ENCODE results near the gene DLK2. TPM values are rescaled to one million over a fixed set of nuclear protein-coding genes. Genes with fewer than 3 reads are reported as not detected.
"Not testable (repeated sequence)": the region's sequence is repeated elsewhere in the genome, so short reads cannot be mapped to it uniquely, and the experiment has no call there.

DLK2 gene
- total RNA-seq, 2 donors from 2014 or later = not detected

DNA sequence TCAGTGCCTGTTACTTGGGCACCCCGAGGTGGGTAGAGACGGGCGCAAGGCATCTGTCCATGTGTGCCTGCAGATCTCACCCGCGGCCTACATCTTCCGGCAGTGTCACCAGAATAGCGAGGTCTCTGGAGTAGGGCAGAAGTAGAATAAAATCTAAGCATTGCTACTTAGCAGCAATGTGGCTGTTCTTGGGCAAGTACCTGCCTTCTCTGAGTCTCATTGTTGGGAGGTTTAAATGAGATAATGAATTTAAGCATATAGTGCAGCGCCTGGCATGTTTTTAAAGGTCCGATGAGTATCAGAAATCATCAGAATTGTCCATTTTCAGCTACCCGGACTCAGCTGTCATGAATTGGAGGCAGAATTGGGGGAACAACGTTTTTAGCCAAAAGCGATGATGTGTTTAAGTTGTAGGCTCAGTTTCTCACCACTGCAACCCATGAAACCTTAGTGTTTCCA lies 27.2 kb downstream of the DLK2 start:
- peaks cover 0 to 2% of the 10 kb centered on the region in 2 donors for H3K36me3 ChIP-seq (replicated peaks in 1 of 2; ENCODE audit: insufficient read depth in 1 of 2, low read depth in 2 of 2)
- peaks cover 23% of the 10 kb centered on the region for H3K4me1 ChIP-seq
- peak overlapping the region; percentile 54 to 84 for H3K4me3 ChIP-seq
- no peak for DNase-seq
- H3K27ac ChIP-seq = peak overlapping the region; percentile 70 to 91 (median 88)
- 11 to 21% methylated on average over 5 to 12 of the region's 12 CpGs for WGBS, 2 donors
- no peaks in the 10 kb centered on the region for H3K9me3 ChIP-seq
- peak in 1 of 3 donors; percentile 32 for TF ChIP-seq POLR2A (IDR thresholded peaks at IDR 0.05)
- TF ChIP-seq, protein P1, sequence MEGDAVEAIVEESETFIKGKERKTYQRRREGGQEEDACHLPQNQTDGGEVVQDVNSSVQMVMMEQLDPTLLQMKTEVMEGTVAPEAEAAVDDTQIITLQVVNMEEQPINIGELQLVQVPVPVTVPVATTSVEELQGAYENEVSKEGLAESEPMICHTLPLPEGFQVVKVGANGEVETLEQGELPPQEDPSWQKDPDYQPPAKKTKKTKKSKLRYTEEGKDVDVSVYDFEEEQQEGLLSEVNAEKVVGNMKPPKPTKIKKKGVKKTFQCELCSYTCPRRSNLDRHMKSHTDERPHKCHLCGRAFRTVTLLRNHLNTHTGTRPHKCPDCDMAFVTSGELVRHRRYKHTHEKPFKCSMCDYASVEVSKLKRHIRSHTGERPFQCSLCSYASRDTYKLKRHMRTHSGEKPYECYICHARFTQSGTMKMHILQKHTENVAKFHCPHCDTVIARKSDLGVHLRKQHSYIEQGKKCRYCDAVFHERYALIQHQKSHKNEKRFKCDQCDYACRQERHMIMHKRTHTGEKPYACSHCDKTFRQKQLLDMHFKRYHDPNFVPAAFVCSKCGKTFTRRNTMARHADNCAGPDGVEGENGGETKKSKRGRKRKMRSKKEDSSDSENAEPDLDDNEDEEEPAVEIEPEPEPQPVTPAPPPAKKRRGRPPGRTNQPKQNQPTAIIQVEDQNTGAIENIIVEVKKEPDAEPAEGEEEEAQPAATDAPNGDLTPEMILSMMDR (IDR thresholded peaks at IDR 0.05) = no peak
- ATAC-seq = no peak
- H3K27me3 ChIP-seq = no peaks in the 10 kb centered on the region
- intact Hi-C loops (cut with DNase I) = no loop called here

DNA sequence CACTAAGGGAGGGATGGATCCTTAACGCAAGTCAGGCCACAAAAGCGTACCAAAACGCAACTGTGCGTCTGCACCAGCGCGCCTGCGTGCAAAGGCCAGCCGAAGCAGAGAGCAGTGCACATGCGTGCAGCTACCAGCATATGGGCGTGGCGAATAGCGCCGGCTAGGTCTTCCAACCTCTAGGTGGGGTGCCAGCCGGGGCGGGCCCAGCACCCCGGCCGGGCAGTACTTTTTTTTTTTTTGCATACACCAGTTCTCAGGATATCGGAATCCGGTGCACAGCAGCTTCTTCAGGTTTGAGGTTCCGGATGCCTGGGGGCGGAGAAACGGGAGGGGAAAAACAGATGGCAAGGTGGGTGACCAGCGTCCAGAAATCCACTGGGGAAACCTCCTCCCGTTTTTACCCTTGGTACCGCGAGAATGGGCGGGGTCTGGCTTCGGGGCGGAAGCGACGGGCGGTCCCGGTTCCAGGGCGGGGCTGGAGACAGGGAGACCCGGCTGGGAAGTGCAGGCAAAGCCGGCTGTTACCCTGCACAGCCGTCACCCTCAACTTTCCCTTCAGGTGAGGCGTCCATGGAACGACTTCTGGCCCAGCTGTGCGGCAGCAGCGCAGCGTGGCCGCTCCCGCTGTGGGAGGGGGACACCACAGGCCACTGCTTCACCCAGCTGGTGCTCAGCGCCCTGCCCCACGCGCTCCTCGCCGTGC lies 27.8 kb downstream of the DLK2 start, which contains the start of gene ABCC10:
TSS of gene ABCC10 (plus strand) at position 136 of the 706 bp plus-strand sequence. CDS start at position 574, 438 bp downstream.
- peak; percentile 97 for ATAC-seq
- intact Hi-C loops (cut with DNase I) = no loop called here
- WGBS, 2 donors = 0 to 1% methylated on average over 17 to 49 of the region's 49 CpGs
- Histone ChIP-seq H3K36me3 (replicated peaks in 1 of 2; ENCODE audit: insufficient read depth in 1 of 2, low read depth in 2 of 2) (peaks cover 0 to 2% of the 10 kb centered on the region in 2 donors), H3K9me3 (no peaks in the 10 kb centered on the region), H3K27me3 (no peaks in the 10 kb centered on the region), H3K4me3 (peak within 1 kb of the TSS; percentile 54 to 84), H3K4me1 (peaks cover 23% of the 10 kb centered on the region), H3K27ac (peak within 1 kb of the TSS; percentile 70 to 91 (median 88))
- TF ChIP-seq POLR2A (IDR thresholded peaks at IDR 0.05) = peak; percentile 63 to 86 (median 78)
- TF ChIP-seq, protein P1 (IDR thresholded peaks at IDR 0.05) = peak; percentile 25 to 84 (median 57)
- DNase-seq = peak; percentile 96 to 98 (median 98)

DNA sequence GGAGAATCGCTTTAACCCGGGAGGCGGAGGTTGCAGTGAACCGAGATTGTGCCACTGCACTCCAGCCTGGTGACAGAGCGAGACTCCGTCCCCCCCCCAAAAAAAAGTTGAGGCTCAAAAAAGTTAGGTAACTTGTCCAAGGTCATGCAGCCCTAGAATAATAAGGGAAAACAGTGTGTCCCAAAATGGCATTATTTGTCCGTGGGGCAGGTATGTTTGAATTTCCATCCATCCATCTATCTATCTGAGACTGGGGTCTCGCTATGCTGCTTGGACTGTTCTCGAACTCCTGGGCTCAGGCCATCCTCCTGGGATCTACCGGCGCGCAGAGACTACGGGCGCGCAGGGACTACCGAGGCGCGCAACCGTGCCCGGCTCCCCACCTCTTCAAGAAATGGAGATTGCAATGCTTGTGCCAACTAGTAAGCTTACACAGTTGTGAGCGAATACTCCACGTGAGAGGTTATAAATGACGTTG lies 28.4 kb downstream of the DLK2 start:
- no peak for TF ChIP-seq POLR2A (IDR thresholded peaks at IDR 0.05)
- TF ChIP-seq, protein P1 (IDR thresholded peaks at IDR 0.05) = no peak
- H3K27ac ChIP-seq = peak overlapping the region; percentile 70 to 91 (median 88)
- no peaks in the 10 kb centered on the region for H3K9me3 ChIP-seq
- peaks cover 23% of the 10 kb centered on the region for H3K4me1 ChIP-seq
- H3K27me3 ChIP-seq = no peaks in the 10 kb centered on the region
- H3K4me3 ChIP-seq = peak overlapping the region in 1 of 2 donors; percentile 54
- H3K36me3 ChIP-seq (replicated peaks in 1 of 2; ENCODE audit: insufficient read depth in 1 of 2, low read depth in 2 of 2) = no peaks in the 10 kb centered on the region
- DNase-seq (no peak), ATAC-seq (no peak)
- WGBS, 2 donors = 25 to 27% methylated on average over 23 of the region's 23 CpGs
- intact Hi-C loops (cut with DNase I) = no loop called here

DNA sequence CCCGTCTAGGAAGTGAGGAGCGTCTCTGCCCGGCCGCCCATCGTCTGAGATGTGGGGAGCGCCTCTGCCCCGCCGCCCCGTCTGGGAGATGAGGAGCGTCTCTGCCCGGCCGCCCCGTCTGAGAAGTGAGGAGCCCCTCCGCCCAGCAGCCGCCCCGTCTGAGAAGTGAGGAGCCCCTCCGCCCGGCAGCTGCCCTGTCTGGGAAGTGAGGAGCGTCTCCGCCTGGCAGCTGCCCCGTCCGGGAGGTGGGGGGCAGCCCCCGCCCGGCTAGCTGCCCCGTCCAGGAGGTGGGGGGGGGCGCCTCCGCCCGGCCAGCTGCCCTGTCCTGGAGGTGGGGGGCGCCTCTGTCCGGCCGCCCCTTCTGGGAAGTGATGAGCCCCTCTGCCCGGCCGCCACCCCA lies 30.3 kb downstream of the DLK2 start:
- intact Hi-C loops (cut with DNase I) = not testable (repeated sequence)

DNA sequence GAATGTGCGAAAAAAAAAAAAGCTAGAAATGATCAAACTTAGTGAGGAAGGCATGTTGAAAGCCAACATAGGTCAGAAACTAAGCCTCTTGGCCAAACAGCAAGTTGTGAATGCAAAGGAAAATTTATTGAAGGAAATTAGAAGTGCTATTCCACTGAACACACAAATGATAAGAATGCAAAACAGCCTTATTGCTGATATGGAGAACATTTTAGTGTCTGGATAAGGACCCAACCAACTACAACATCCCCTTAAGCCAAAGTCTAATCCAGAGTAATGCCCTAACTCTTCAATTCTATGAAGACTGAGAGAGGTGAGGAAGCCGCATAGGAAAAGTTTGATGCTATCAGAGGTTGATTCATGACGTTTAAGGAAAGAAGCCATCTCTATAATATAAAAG lies 33.5 kb downstream of the DLK2 start:
- Histone ChIP-seq H3K27ac (no peak overlapping the region), H3K36me3 (replicated peaks in 1 of 2; ENCODE audit: insufficient read depth in 1 of 2, low read depth in 2 of 2) (no peaks in the 10 kb centered on the region), H3K4me3 (no peak overlapping the region), H3K9me3 (no peaks in the 10 kb centered on the region), H3K27me3 (no peaks in the 10 kb centered on the region), H3K4me1 (peaks cover 2% of the 10 kb centered on the region)
- DNase-seq = no peak
- no peak for TF ChIP-seq POLR2A (IDR thresholded peaks at IDR 0.05)
- TF ChIP-seq, protein P1 (IDR thresholded peaks at IDR 0.05) = no peak
- no peak for ATAC-seq
- intact Hi-C loops (cut with DNase I) = no loop called here
- 69 to 72% methylated on average over 3 of the region's 3 CpGs for WGBS, 2 donors

More for the DNA sequence above, 30.3 kb downstream of the DLK2 start:
- peaks cover 21% of the 10 kb centered on the region for H3K4me1 ChIP-seq
- not testable (repeated sequence) for DNase-seq; H3K27me3 ChIP-seq; H3K4me3 ChIP-seq; H3K27ac ChIP-seq; H3K36me3 ChIP-seq (replicated peaks in 1 of 2; ENCODE audit: insufficient read depth in 1 of 2, low read depth in 2 of 2); H3K9me3 ChIP-seq; ATAC-seq
- 93 to 98% methylated on average over 6 to 13 of the region's 33 CpGs for WGBS, 2 donors

All from body of pancreas (tissue), 4 donors.